Gastrocnemius medialis (tissue), 4 donors: ENCODE data around the gene RNASE1.

Source experiments
- POLR2A ChIP-seq, 2 donors: fragments of 450-650 bp; IDR thresholded peaks; one replicate each; pipeline ENCODE4 v1.6.1; 2017; ENCODE audit warnings: antibody characterized with exemption in 2 of 2, mild to moderate bottlenecking in 2 of 2, moderate library complexity in 2 of 2
- TF ChIP-seq, protein P1 (sequence below), 5 experiments: fragments of 450-650 bp in 3 of 5; fragments of 200-600 bp in 2 of 5; sonication (generic) in 2 of 5; IDR thresholded peaks in 4 of 5; conservative IDR thresholded peaks in 1 of 5; 1 replicate in 4 of 5; 2 replicates in 1 of 5; pipeline ENCODE4 v1.5.1; 2016 to 2019; ENCODE audit warnings: antibody characterized with exemption in 5 of 5, mild to moderate bottlenecking in 3 of 5, moderate library complexity in 3 of 5

DNA sequence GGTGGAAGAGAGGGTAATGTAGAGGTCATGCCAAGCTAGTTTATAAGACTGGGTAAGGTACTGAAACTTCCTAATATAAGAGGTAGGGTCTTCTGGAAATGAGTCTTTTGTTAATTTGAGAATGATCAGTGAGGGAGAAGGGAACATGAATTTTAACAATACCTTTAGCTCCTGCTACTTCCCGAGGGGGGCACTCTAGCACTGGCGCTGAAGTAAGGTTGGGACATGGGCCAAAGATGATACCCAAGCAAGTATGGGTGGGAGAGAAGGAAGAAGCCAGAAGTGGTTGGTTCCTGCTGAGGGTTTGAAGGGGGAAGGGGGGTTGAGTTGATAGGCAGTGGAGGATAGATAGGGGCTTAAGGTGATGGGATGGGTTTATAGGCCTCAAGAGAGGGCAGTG lies 32.3 kb upstream of the RNASE1 start:
- TF ChIP-seq POLR2A (IDR thresholded peaks at IDR 0.05): no peak
- TF ChIP-seq, protein P1, sequence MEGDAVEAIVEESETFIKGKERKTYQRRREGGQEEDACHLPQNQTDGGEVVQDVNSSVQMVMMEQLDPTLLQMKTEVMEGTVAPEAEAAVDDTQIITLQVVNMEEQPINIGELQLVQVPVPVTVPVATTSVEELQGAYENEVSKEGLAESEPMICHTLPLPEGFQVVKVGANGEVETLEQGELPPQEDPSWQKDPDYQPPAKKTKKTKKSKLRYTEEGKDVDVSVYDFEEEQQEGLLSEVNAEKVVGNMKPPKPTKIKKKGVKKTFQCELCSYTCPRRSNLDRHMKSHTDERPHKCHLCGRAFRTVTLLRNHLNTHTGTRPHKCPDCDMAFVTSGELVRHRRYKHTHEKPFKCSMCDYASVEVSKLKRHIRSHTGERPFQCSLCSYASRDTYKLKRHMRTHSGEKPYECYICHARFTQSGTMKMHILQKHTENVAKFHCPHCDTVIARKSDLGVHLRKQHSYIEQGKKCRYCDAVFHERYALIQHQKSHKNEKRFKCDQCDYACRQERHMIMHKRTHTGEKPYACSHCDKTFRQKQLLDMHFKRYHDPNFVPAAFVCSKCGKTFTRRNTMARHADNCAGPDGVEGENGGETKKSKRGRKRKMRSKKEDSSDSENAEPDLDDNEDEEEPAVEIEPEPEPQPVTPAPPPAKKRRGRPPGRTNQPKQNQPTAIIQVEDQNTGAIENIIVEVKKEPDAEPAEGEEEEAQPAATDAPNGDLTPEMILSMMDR (IDR thresholded peaks at IDR 0.05 in 4 of 5, conservative IDR thresholded peaks at IDR 0.05 in 1 of 5): no peak
